ENCODE results near the gene HDAC11.

DNA sequence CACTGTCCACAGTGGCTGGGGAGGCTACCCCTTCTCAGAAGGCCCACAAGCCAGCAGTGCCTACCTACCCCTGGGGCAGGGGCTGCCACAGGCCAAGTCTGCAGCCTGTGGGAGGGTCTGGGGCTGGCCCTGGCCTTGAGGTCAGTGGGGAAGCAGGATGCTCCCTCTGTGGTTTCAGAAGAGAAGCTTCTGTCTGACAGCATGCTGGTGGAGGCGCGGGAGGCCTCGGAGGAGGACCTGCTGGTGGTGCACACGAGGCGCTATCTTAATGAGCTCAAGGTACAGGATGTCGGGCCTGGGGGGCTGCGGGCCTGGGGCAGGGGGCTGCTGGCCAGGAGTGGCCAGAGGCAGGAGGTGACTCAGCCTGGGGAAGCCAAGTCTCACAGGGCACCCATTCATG, 3.2 kb downstream of the HDAC11 start:
- TF ChIP-seq POLR2A (IDR thresholded peaks at IDR 0.05): no peak
- TF ChIP-seq, protein P1, sequence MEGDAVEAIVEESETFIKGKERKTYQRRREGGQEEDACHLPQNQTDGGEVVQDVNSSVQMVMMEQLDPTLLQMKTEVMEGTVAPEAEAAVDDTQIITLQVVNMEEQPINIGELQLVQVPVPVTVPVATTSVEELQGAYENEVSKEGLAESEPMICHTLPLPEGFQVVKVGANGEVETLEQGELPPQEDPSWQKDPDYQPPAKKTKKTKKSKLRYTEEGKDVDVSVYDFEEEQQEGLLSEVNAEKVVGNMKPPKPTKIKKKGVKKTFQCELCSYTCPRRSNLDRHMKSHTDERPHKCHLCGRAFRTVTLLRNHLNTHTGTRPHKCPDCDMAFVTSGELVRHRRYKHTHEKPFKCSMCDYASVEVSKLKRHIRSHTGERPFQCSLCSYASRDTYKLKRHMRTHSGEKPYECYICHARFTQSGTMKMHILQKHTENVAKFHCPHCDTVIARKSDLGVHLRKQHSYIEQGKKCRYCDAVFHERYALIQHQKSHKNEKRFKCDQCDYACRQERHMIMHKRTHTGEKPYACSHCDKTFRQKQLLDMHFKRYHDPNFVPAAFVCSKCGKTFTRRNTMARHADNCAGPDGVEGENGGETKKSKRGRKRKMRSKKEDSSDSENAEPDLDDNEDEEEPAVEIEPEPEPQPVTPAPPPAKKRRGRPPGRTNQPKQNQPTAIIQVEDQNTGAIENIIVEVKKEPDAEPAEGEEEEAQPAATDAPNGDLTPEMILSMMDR (IDR thresholded peaks at IDR 0.05 in 4 of 5, conservative IDR thresholded peaks at IDR 0.05 in 1 of 5): no peak

Data from gastrocnemius medialis (tissue), 4 donors.